Measurements from ENCODE around the gene RIMBP3B. TPM values are rescaled to one million over a fixed set of nuclear protein-coding genes. Genes with fewer than 3 reads are reported as not detected.

Gene RIMBP3B
- total RNA-seq (2022; extraction: Qiagen RNA extraction; ENCODE audit: low read depth) = 0.24 to 0.63 TPM (median 0.32 TPM) in 5 replicates

DNA sequence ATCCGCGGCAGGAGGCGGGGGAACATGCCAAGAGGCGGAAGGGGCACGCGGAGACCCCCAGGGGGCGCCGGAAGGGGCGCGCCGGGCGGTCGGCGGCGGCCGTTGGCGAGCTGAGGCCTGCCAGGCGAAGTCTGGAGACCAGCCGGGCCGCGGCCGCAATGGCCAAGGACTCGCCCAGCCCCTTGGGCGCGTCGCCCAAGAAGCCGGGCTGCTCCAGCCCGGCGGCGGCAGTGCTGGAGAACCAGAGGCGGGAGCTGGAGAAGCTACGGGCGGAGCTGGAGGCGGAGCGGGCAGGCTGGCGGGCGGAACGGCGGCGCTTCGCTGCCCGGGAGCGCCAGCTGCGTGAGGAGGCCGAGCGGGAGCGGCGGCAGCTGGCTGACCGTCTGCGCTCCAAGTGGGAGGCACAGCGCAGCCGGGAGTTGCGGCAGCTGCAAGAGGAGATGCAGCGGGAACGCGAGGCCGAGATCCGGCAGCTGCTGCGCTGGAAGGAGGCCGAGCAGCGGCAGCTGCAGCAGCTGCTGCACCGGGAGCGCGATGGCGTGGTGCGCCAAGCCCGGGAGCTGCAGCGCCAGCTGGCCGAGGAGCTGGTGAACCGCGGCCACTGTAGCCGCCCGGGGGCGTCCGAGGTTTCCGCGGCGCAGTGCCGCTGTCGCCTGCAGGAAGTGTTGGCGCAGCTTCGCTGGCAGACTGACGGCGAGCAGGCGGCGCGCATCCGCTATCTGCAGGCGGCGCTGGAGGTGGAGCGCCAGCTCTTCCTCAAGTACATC is at the start of gene RIMBP3B:
RIMBP3B (plus strand) TSS at position 51 of the 767 bp plus-strand sequence; CDS start at position 159, 108 bp downstream.

GRCh38 chr22:21417227-21417746 is 33.7 kb downstream of the RIMBP3B start, which contains the start of gene HIC2:
HIC2 (plus strand) TSS chr22:21417371; CDS start chr22:21442832, 25,461 bp downstream.

Other genes with a start within 250 kb of the RIMBP3B start
- gene HIC2, start 33.6 kb downstream of the RIMBP3B start, total RNA-seq (2022; extraction: Qiagen RNA extraction; ENCODE audit: low read depth) = 2.3 to 3.1 TPM (median 2.9 TPM) in 5 replicates
- 0.49 to 1.5 TPM (median 0.74 TPM) in 5 replicates for gene TMEM191C, start 83.6 kb downstream of the RIMBP3B start, total RNA-seq (2022; extraction: Qiagen RNA extraction; ENCODE audit: low read depth)
- gene RIMBP3C, start 167.7 kb downstream of the RIMBP3B start, total RNA-seq (2022; extraction: Qiagen RNA extraction; ENCODE audit: low read depth) = 0.11 to 0.37 TPM (median 0.24 TPM) in 5 replicates
- 63.7 to 71.5 TPM (median 64.9 TPM) in 5 replicates for gene UBE2L3, start 184.0 kb downstream of the RIMBP3B start, total RNA-seq (2022; extraction: Qiagen RNA extraction; ENCODE audit: low read depth)
- gene YDJC, start 246.3 kb downstream of the RIMBP3B start, total RNA-seq (2022; extraction: Qiagen RNA extraction; ENCODE audit: low read depth) = 39.9 to 56.8 TPM (median 53.7 TPM) in 5 replicates
- gene CCDC116, start 249.0 kb downstream of the RIMBP3B start, total RNA-seq (2022; extraction: Qiagen RNA extraction; ENCODE audit: low read depth) = 0.09 TPM in 1 of 5 replicates, not detected in the others

Data from A549 treated with GW870086 at 1 μM for 4 hours (cell line).